ENCODE data around the gene SIX6.
"Not testable (repeated sequence)": the region's sequence is repeated elsewhere in the genome, so short reads cannot be mapped to it uniquely, and the experiment has no call there.

The SIX6 gene

GRCh38 chr14:60508707-60509437 lies at the start of gene SIX6:
SIX6 (plus strand) TSS chr14:60509146; CDS start chr14:60509399, 253 bp downstream.
- in situ Hi-C loops (cut with MboI; ENCODE audit: low pct_unique_long_range_greater_than_20kb, low sequenced_read_pairs, unreplicated experiment): no loop called here
- no peak for TF ChIP-seq CTCF (IDR thresholded peaks at IDR 0.05; ENCODE audit: extremely low read depth, insufficient read depth, missing control alignments)
- no peak for DNase-seq (ENCODE audit: low spot score)

- not testable (repeated sequence) for DNase-seq (ENCODE audit: low spot score)
Measured at GRCh38 chr14:60480248-60480647, 28.7 kb upstream of the SIX6 start.

GRCh38 chr14:60482743-60483142 lies 26.2 kb upstream of the SIX6 start:
- no peak for TF ChIP-seq CTCF (IDR thresholded peaks at IDR 0.05; ENCODE audit: extremely low read depth, insufficient read depth, missing control alignments)
- in situ Hi-C loops (cut with MboI; ENCODE audit: low pct_unique_long_range_greater_than_20kb, low sequenced_read_pairs, unreplicated experiment): no loop called here
- no peak for DNase-seq (ENCODE audit: low spot score)

More at GRCh38 chr14:60480248-60480647, 28.7 kb upstream of the SIX6 start:
- in situ Hi-C loops (cut with MboI; ENCODE audit: low pct_unique_long_range_greater_than_20kb, low sequenced_read_pairs, unreplicated experiment): not testable (repeated sequence)

- no peak for TF ChIP-seq CTCF (IDR thresholded peaks at IDR 0.05; ENCODE audit: extremely low read depth, insufficient read depth, missing control alignments)
- in situ Hi-C loops (cut with MboI; ENCODE audit: low pct_unique_long_range_greater_than_20kb, low sequenced_read_pairs, unreplicated experiment): no loop called here
- DNase-seq (ENCODE audit: low spot score): no peak
Measured at GRCh38 chr14:60485057-60485597, 23.8 kb upstream of the SIX6 start.

GRCh38 chr14:60485598-60486251 lies 23.2 kb upstream of the SIX6 start, which contains the start of gene C14orf39:
C14orf39 (minus strand) TSS chr14:60486063; CDS start chr14:60485078, 985 bp downstream.
- TF ChIP-seq CTCF (IDR thresholded peaks at IDR 0.05; ENCODE audit: extremely low read depth, insufficient read depth, missing control alignments): no peak
- peak; percentile 24 for DNase-seq (ENCODE audit: low spot score)
- in situ Hi-C loops (cut with MboI; ENCODE audit: low pct_unique_long_range_greater_than_20kb, low sequenced_read_pairs, unreplicated experiment): no loop called here

- no peak for TF ChIP-seq CTCF (IDR thresholded peaks at IDR 0.05; ENCODE audit: extremely low read depth, insufficient read depth, missing control alignments)
- in situ Hi-C loops (cut with MboI; ENCODE audit: low pct_unique_long_range_greater_than_20kb, low sequenced_read_pairs, unreplicated experiment): no loop called here
- DNase-seq (ENCODE audit: low spot score): no peak
Measured at GRCh38 chr14:60487211-60487610, 21.7 kb upstream of the SIX6 start.

GRCh38 chr14:60488175-60488574 lies 20.8 kb upstream of the SIX6 start:
- in situ Hi-C loops (cut with MboI; ENCODE audit: low pct_unique_long_range_greater_than_20kb, low sequenced_read_pairs, unreplicated experiment): no loop called here
- DNase-seq (ENCODE audit: low spot score): no peak
- TF ChIP-seq CTCF (IDR thresholded peaks at IDR 0.05; ENCODE audit: extremely low read depth, insufficient read depth, missing control alignments): no peak
